GM10266 (cell line): ENCODE results near the gene LENG9.

ENCODE experiments used
- DNase-seq: peaks from one replicate; pipeline ENCODE4 v3.0.0; 2012; ENCODE audit errors: extremely low spot score
- CTCF ChIP-seq: IDR thresholded peaks from 2 replicates; pipeline ENCODE4 v1.5.1; 2012; ENCODE audit warnings: mild to moderate bottlenecking, low read depth; ENCODE audit not compliant: control insufficient read depth, insufficient read depth; ENCODE audit errors: missing control alignments

The LENG9 gene

GRCh38 chr19:54481326-54481930 lies 17.9 kb upstream of the LENG9 start:
- peak; percentile 60 for DNase-seq
- peak; percentile 84 for TF ChIP-seq CTCF

- DNase-seq = no peak
- TF ChIP-seq CTCF = no peak
Measured at GRCh38 chr19:54480051-54480450, 16.5 kb upstream of the LENG9 start.

GRCh38 chr19:54478677-54479266 lies 15.2 kb upstream of the LENG9 start:
- TF ChIP-seq CTCF = peak; percentile 72
- DNase-seq = peak; percentile 50

- TF ChIP-seq CTCF = no peak
- no peak for DNase-seq
Measured at GRCh38 chr19:54477650-54478049, 14.1 kb upstream of the LENG9 start.

GRCh38 chr19:54475706-54476105 lies 12.1 kb upstream of the LENG9 start:
- DNase-seq = no peak
- TF ChIP-seq CTCF = no peak

GRCh38 chr19:54473892-54474372 lies 10.4 kb upstream of the LENG9 start:
- TF ChIP-seq CTCF = no peak
- peak; percentile 8 for DNase-seq
